C1 segment of cervical spinal cord (tissue), 14 donors: ENCODE measurements around the gene AFAP1.
A peak's percentile ranks its signal among the peaks of the same experiment; 100 is the strongest.

Experiments used
- DNase-seq, 14 donors: peaks; one replicate each; lab custom pipeline; 2025; lab: John Stamatoyannopoulos, UW

Gene AFAP1

DNA sequence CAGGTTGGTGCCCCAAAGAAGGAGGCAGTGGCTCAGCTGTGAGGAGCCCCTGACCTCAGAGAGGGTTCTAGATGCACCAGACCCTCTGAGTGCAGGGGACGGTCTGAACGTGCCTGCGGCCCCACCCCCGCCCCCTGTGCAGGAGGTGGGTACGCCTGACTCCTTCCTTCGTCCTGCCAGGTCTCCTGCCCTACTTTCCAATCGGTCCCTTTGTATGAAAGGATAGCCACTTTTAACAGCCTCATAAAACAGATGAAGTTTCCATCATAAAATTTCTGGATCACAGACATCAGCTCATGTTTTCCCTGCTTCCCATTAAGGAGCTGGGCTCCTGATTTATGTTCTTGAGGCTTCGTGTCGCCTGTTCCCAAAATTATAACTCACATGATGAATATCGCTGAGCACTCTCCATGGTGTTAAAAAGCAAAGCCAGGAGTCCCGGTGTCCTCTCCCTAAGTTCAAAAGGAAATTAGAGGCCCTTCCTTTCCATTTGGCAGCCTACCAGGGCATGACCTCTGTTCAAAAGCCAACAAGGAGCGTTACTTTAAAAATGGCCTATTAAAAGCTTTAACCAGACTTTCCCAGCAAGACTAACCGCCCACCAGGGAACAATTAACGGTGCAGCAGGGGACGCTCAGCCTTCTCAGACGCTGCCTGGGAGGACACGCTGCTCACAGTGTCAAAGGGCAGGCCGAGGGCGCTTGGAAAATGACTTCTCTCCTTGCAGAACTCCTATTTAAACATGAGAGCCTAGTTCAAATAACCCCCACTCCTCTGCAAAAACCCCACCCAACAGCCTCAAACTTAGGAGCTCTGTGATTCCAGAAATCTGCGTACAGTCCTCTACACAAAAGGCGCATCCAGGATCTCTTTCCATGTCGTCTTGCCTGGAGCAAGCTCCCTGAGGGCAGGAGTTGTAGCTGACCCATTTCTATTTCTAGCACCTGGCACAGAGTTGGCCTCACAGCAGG lies 181.9 kb downstream of the AFAP1 start:
- no peak for DNase-seq

GRCh38 chr4:7756561-7757355 lies 182.9 kb downstream of the AFAP1 start:
- no peak for DNase-seq

GRCh38 chr4:7756071-7756470 lies 183.6 kb downstream of the AFAP1 start:
- no peak for DNase-seq

DNA sequence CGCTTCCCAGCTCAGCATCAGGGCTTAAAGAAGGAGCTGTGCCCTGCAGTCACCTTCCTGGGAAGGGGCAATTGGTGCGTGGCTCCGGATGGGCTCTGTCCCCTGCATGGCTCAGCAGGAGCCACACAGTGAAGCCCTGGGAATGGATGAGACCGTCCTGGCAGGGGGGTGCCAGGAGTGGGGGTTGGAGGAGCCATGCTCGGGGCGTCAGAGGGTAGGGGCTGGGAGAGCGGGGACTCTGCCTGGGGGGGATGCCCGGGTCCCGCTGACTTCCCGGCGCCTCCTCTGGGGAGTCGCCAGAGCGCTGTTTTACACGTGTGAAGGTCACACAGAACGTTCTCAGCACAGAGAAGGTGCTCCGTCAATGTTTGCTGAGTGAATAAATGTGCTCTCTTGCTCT lies 184.1 kb downstream of the AFAP1 start:
- DNase-seq = no peak

DNA sequence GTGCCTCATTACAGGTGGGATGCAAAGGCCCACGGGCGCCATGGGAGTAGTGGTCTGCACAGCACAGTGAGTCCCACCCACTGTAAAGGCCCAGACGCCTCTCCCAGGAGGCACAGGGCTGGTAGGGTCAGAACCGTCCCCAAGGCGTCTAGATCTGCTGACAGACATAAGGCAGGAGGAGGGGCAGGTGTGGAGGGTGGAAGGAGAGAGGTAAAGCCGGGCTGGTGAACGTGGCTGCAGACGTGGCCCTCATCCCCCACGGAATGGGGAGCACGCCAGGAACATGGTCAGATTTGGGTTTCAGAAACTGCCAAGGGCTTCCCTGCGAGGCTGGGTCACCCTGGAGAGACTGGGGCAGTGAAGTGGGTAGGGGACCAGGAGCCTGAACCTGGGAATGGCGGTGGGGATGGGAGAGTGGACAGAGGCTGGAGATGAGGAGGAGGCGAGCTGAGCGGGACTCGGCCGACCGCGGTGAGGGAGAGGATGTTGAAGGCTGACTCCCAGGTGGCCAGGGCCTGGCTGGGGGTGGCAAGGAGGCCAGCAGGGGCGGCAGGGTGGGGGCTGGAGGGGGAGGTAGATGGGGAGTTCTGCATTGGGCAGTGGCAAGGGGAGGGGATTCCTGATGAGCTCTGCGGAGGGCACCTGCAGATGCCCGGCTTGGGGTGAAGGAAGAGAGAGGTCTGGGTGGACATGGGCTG lies 184.9 kb downstream of the AFAP1 start:
- DNase-seq = no peak

DNA sequence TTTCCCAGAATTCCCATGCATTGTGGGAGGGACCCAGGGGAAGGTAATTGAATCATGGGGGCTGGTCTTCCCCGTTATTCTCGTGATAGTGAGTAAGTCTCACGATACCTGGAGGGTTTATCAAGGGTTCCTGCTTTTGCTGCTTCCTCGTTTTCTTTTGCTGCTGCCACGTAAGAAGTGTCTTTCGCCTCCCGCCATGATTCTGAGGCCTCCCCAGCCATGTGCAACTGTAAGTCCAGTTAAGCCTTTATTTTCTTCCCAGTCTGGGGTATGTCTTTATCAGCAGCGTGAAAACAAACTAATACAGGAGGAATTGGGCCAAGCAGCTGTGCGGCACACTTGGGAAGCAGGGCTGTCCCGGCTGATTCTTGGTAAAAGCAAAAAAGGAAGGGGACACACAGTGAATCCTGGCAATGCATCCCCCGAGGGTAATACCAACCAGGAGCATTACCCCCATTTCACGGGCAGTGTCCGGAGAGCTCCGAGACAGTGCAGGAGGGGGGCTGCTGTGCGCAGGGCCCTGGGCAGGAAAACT lies 185.7 kb downstream of the AFAP1 start:
- DNase-seq = no peak

DNA sequence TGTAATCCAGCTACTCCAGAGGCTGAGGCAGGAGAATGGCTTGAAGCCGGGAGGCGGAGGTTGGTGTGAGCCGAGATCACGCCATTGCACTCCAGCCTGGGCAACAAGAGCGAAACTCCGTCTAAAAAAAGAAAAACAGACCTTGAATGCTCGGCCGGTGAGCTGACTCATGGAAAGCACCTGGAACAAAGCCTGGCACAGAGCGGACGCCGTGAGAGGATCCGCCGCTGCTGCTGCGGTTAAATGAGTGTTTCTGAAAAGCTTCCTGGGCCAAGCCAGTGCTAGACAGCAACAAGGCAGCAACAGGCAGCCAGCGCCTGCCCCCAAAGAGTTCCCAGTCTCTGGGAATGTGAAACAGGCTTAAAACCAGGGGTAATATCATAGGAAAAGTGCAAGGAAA lies 186.4 kb downstream of the AFAP1 start:
- no peak for DNase-seq

- DNase-seq = no peak
Observed at GRCh38 chr4:7752649-7753048, 187.0 kb downstream of the AFAP1 start.

DNA sequence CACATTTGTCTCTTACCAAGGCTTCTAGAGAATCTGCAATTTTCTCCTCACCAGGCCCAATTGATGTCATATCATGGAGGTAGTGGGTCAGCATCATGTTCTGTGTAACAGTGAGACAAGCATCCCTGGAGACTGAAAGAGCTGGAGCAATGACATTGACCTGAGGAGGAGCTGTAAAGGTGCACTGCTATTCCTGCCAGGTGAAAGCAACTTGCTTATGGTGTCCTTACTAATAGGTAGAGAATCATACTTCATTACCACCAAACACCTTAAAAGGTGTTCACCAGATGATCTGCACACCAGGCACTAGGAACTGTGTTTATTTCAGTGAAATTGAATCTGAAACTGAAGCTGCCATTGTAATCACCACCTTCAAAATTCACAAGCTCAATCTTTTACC lies 188.7 kb downstream of the AFAP1 start:
- DNase-seq = no peak

GRCh38 chr4:7750523-7750922 lies 189.1 kb downstream of the AFAP1 start:
- no peak for DNase-seq

- no peak for DNase-seq
Observed at GRCh38 chr4:7747566-7747965, 192.1 kb downstream of the AFAP1 start.

DNA sequence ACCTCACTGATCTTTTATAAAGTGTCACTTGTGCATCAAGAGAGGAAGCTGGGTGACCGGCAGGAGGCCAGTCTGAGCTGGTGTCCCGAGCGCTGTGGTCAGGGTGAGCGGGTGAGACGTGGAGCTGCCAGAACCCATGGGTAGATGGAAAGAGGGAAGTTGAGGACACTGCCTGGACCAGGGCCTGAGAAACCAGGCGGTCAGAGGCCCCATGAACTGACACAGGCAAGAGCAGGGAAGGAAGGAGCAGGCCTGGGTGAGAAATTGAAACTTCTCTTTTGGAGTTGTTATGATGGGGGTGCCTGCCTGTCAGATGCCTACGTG lies 192.6 kb downstream of the AFAP1 start:
- peak in 6 of 14 donors; percentile 23 to 64 (median 34) for DNase-seq

GRCh38 chr4:7746351-7747061 lies 193.2 kb downstream of the AFAP1 start:
- DNase-seq = no peak

- no peak for DNase-seq
Observed at GRCh38 chr4:7745301-7745885, 194.3 kb downstream of the AFAP1 start.

DNA sequence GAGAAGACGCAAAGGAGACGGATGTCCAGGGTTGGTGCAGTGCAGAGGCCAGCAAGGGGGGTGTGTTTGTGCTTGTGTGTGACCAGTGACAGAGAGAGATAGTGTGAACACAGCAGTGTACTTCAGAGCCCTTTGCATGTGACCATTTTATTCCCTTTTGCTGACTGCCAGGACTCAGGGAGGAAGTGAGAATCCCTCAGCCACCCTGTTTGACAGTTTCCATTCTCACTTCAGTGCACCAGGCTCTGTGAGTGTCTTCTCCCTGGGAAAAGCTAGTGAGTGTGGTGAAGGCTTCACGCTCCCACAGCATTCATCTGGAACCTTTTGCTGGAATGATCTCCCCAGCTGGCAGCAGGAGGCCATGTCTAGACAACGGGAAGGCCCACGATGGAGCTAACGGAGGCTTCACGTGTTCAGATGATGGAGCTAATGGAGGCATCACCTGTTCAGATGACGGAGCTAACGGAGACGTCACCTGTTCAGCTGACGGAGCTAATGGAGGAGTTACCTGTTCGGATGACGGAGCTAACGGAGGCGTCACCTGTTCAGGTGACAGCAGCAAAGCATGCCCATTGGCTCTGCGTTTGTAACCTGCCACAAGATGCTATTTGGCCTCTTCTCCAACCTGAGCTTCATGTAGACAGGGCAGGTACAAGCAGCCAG lies 195.4 kb downstream of the AFAP1 start:
- peak in 5 of 14 donors; percentile 10 to 69 (median 20) for DNase-seq

DNA sequence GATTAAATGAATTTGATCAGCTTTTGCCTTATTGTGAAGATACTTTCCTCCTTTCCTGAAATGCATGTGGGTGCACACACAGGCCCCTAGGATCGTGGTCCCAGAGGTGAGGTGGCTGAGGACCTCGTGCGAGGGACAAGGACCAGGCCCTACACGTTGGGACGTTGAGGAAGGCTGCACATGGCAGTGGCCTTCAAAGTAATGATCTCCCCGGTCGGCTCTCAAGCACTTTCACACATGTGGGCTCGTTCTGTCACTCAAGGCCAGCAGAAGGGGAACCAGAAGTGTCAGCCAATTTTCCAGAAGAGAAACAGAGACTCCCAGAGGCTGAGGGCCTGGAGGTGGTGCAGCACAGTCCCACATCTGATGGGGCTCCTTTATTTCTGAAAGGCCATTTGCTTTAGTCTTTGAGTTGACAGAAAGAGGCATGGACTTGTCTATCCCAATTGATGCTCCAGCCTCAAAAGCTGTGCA lies 196.8 kb downstream of the AFAP1 start:
- DNase-seq = no peak

- DNase-seq = no peak
Observed at GRCh38 chr4:7741946-7742806, 197.5 kb downstream of the AFAP1 start.

- no peak for DNase-seq
Observed at GRCh38 chr4:7740866-7741525, 198.7 kb downstream of the AFAP1 start.
